GM18526 (cell line): ENCODE results near the gene GALNT1.

Experiments
- POLR2A ChIP-seq: IDR thresholded peaks from 3 replicates; pipeline ENCODE4 v1.6.1; 2011; ENCODE audit not compliant: insufficient read length; ENCODE audit errors: extremely low read depth

Gene GALNT1

DNA sequence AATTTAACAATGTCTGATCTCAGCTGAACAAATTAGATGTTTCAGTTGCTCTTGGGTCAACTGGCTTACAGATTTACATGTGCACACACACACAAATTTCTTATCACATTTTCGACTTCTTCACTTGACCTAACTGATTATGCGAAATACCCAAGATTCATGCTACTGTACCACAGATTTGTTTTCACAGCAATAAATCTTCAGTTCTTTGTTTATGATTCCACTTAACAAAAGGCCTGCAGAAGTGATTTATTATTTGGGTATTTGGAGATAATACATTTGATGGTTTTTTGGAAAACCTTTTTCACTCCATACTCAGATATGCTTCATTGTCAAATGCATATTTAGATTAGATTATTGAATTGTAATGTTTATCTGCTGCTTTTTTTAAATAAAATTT is 129.0 kb downstream of the GALNT1 start:
- TF ChIP-seq POLR2A = no peak

DNA sequence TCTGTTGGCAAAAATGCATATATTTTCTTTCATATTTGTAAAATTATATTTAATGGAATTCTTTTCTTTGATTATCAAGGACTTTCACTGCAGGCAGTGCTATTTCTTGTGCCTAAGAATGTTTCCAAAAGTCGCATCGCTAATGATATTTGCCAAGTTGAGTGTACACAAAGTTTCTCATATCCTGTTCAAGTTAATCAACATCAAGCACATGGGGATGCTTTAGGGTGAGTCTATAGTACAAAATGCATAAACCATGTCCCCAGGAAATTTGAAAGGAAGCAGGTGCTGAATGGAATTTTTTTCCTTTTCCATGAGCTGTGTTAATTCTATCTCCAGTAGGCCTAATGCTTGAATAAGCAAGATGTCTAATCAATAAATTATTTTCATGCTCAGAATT is 129.7 kb downstream of the GALNT1 start:
- TF ChIP-seq POLR2A = no peak

DNA sequence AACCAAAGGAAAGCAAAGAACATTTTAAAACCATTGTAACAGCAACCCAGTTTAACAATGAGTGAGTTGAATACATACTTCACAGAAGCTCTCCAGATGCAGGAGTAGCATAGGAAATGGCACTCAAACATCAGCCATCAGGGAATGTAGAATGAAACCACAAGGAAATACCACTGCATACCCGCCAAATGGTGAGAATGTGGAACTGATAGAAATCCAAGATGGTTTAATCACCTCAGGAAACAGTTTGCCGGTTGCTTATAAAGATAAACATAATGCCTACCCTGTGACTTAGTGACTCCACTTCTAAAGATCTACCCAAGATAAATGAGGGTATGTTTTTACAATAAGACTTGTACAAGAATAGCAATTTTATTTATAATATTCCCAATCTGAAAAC is 132.0 kb downstream of the GALNT1 start:
- no peak for TF ChIP-seq POLR2A

DNA sequence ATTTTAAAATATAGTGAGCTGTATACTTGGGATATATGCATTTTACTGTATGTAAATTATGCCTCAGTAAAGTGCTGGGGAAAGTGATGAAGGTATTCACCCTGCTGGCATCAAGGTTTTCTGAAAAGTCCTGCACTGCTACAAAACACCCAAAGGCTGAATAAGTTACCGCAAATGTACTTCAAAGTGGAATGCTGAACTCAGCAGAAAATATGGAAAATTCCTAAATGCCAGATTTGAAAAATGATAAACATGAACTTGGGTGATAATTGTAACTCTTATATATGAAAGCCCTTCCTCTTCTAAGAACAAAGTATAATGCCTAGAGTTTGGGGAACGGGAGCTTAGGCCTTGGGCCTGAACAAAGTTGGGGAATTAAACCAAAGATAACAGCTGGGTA is 133.0 kb downstream of the GALNT1 start:
- no peak for TF ChIP-seq POLR2A

DNA sequence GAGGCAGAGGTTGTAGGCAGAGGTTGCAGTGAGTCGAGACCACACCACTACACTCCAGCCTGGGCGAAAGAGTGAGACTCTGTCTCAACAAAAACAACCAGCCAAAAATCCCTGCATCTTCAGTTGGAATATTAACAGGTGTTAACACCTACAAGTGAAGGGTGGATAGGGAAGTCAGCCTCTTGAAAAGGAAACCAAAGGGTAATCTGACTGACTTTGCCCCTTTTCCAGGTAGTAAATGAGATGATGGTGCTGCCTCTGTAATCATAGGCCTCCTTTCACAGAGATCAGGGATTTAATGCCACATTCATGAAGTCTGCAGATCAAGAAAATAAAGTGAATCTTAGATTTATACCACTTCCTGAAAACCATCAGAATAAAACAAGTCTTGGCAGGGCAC is 133.6 kb downstream of the GALNT1 start:
- no peak for TF ChIP-seq POLR2A

DNA sequence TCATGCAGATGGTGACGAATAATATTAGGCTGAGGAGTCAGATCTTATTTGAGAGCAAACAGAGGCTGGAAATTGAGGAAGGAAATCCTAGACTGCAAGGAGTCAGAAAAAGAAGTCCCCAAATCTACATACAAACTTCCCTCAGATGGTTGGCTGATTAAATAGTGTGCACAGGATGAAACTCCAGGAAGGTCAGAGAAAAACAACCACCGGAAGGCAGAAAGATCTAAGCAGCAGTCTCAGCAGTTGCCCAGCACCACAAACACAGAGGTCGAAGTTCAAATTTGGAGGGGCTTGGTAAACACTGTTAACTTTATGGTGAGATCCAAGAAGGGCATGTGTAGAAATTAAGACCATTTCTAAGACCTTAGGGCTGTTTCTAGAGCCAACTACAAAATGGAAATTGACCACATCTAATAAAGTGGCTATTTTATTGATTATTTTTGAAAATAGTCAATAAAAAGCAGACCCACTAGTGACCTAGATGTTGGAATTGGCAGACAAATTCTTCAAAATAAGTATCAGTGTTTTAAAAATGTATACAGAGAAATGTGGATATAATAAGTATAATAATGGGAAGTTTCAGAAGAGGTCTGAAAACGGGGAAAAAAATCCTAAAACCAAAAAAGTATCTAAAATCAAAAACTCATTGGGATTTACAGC is 134.8 kb downstream of the GALNT1 start:
- TF ChIP-seq POLR2A = no peak

DNA sequence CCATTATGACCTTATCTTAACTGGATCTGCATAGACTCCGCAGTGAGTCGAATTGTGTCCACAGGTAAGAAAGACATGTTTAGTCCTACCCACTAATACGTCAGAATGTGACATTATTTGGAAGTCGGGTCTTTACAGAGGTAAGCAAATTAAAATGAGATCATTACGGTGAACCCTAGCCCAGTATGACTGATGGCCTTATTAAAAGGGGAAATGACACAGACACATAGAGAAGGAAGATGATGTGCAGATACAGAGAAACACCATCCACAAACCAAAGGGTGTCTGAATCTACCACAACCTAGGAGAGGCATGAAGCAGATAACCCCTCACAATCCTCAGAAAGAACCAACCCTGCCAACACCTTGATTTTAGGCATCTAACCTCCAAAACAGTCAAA is 135.6 kb downstream of the GALNT1 start:
- no peak for TF ChIP-seq POLR2A

DNA sequence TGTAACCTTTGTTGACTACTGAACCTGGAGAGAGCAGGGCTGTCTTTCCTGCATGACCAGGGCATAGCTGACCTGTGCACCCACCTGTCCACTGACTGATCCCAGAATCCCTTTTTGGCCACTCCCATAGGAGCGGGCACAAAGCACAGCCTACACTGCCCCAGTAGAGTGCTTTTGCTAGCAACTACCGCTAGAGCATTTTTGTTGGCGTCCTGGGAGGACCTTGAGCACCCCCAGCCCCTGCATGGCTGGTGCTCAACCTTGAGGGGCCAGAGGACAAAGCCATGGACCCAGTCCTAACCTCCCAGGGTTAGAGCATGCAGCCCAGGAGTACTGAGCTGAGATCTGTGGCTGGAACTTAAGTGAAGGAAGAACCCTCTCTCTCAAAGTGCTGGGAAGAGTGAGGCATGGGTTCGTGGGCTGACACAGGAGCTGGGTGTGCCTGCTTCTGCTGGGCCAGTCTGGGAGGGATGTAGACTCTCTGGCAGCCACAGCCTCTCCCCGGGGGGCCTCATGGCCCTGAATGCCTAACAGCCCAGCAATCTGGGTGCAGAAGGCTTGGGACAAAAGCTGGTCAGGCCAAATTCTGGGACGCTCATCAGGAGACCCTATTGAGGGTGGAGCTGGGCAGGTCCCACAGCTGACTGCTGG is 140.0 kb downstream of the GALNT1 start:
- TF ChIP-seq POLR2A = no peak

DNA sequence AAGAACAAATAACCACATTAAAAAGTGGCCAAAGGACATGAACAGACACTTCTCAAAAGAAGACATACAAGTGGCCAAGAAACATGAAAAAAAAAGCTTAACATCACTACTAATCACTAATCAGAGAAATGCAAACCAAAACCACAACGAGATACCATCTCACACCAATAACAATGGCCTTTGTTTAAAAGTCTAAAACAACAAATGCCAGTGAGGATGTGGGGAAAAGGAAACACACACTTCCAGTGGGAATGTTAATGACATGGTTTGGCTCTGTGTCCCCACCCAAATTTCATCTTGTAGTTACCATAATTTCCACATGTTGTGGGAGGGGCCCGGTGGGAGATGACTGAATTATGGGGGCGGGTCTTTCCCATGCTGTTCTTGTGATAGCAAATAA is 147.1 kb downstream of the GALNT1 start:
- no peak for TF ChIP-seq POLR2A

DNA sequence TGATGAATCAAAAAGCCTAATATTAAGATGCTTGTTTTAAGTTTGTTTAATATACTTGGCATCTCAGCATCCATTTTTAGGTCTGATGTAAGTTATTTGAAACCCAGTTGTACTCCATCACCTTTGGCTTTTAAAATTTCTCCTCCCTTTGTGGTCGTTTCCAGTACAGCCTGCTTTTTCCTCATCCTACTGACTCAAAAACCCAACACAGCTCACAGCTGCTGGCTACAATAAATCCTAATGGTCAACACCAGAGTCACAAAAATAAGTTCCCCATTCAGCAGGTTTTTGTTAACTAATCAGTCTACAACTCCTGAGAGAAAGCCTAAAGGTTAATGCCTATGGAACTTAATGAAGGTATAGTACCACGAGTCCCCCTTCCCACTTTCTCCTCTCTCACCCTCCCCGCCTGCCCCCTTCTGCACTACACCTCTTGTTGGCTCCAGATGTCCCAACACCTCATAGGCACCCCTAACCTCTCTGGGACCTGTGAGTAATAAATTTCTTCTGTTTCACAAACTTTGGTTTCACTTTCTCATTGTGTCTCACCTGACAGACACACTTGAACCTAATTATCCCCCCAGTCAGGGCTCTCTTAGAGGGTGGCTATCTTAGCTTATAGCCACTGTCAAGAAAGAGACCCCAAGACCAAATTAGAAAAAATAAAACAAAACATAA is 148.6 kb downstream of the GALNT1 start:
- TF ChIP-seq POLR2A = no peak

DNA sequence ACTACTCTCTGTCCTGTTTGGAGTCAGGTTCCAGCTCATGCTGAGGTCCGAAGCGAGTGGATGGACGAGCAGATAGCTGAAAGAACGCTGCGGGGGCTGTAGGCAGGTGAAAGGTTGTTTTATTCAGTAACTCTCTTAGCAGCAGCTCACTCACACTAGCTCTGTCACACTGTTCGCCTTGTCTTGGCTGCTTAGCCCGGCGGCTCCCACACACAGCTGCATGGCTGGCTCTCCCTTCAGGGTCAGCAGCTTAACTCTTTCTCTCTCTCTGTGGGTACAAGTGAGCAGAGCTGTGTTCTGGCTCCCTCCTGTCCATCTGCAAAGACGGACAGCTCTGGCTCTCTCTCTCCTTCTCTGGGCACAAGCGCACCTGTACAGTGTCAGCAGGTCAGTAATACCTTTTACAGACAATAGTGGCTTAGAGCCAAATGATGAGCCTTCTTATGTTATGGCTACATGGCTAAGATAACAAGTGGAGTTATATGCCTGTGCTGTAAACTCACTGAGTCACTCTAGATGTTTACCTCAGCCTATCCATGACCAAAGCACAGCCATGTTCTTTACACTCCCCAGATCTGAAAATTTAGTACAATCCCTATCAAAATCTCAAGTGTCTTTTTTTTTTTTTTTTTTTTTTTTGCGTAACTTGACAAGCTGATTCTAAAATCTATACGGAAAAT is 149.3 kb downstream of the GALNT1 start:
- TF ChIP-seq POLR2A = no peak

DNA sequence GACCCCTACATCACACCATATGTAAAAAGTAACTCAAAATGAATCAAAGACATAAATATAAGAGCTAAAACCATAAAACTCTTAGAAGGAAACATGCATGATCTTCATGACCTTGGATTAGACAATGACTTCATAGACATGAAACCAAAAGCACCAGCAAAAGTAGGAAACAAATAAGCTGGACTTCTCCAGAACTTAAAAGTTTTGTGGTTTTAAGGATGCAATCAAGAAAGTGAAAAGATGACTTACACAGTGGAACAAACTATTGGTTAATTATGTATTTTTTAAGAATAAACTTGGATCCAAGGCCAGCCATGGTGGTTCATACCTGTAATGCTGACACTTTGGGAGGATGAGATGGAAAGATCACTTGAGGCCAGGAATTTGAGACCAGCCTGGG is 150.2 kb downstream of the GALNT1 start:
- TF ChIP-seq POLR2A = no peak

DNA sequence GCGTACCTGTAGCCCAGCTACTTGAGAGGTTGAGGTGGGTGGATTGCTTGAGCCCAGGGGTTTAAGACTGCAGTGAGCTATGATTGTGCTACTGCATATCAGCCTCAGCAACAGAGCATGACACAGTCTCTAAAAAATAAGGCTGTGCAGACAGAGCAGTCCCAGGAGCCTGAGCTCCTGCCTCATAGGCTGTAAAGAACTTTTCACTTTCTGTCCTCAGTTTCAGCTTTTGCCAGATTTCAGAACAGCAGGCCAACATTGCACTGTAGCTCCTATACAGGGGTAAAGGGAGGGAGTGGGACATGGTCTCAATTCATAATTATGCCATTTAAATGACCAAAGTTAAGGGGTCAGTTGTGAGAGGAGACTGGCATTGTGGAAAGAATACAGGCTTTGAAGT is 150.6 kb downstream of the GALNT1 start:
- no peak for TF ChIP-seq POLR2A

DNA sequence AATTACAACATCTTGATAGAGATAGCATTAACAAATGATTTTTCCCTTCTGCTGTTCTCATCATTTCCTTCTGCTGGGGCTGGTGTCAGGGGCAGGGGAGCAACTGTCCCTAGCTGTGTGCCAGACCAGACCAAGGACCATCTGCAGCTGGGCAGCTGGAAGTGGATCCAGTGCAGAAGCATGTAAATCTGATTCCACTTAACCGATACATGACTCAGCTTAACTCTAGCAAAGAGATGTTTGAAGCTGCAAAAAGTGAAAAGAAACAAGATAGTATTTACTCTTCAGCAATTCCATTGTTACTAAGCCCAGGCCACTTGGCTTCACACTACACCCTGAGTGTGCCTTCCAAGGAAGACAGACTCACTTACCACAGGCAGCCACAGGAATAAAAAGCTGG is 151.1 kb downstream of the GALNT1 start:
- TF ChIP-seq POLR2A = no peak

DNA sequence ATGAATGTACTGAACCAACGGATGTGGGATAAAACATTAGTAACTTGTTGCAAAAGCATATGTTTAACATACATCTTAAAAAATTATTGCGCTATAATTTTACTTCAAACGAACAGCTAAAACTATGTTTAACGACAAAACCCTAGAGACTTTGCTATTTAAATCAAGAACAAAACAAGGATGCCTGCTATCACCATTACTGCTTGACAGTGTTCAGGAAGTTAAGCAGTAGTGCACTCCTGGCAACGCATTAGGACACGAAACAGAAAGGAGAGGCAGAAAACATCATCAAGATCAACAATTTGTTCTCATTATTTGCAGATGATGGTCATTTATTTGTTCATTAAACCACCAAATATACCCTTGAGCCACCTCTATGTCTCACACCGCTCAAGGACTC is 151.9 kb downstream of the GALNT1 start:
- TF ChIP-seq POLR2A = no peak

DNA sequence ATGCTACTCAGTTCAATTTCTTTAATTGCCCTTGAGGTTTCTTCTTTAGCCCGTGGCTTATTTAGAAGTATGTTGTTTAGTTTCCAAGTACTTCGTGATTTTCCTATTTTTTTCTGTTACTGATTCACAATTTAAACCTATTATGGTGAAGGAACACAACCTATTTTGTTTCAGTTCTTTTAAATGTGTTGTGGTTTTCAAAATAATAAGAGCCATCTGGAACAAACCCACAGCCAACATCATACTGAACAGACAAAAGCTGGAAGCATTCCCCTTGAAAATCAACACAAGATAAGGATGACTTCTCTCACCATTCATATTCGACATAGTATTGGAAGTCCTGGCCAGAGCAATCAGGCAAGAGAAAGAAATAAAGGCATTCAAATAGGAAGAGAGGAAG is 155.2 kb downstream of the GALNT1 start:
- TF ChIP-seq POLR2A = no peak
